Ovary (tissue), 3 donors: ENCODE measurements around the gene JADE1.

Source experiments
- CTCF ChIP-seq, 3 donors: fragments of 450-650 bp in 2 of 3; fragments of 200-600 bp in 1 of 3; IDR thresholded peaks; one replicate each; pipeline versions ENCODE4 v1.5.1 to v1.8.0; 2016 to 2022; ENCODE audit warnings: antibody characterized with exemption in 3 of 3, mild to moderate bottlenecking in 1 of 3
- EP300 ChIP-seq: sonication (generic); formaldehyde crosslinking; IDR thresholded peaks from one replicate; pipeline ENCODE4 v1.6.1; 2017; ENCODE audit warnings: antibody characterized with exemption
- POLR2A ChIP-seq: fragments of 450-650 bp; IDR thresholded peaks from one replicate; pipeline ENCODE4 v1.6.1; 2017; ENCODE audit warnings: antibody characterized with exemption, mild to moderate bottlenecking, moderate library complexity
- donor health status: DM: no; HTN: no; CAD: no.

DNA sequence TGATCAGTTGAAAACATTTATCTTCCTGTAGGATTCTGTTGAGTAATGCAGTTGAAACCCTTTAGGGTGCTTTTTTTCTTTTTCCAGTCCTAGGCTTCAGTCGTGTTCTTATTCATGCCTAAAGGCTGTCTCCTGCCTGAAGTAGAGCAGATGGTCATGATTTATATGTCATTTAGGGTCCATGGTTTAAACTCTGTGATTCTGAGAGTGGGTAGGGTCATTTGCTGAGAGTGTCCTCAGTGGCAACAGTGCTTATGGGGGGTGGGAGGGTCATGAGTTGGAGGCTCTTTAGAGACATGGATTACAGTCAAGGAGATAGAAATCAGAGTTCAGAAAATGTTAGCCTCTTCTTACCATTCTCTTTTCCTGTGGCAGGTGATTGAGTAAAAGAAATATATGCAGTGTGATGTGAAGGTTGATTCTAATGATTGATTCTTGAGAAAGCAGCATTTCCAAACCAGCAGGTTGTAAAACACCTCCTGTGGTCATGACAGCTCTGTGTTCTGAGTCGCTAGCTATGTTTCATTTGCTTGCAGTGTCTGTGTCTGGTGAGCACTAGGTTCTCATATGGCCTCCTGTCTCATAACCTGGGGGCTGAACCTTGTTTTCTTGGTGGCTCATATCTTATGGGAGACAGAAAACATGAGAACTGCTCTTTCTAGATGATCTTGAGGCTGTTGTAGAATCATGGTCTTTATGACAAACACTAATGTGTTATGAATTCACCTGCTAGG, 60.4 kb downstream of the JADE1 start:
- TF ChIP-seq POLR2A (no peak), CTCF (IDR thresholded peaks at IDR 0.05) (no peak), EP300 (no peak)
